Myocyte (in vitro differentiated cells): ENCODE results near the gene FGG. TPM values are rescaled to one million over a fixed set of nuclear protein-coding genes. Genes with fewer than 3 reads are reported as not detected.

Experiments
- DNase-seq: peaks from one replicate; pipeline ENCODE4 v3.0.0-alpha.2; 2012; ENCODE audit warnings: low read depth
- polyA plus RNA-seq: library from polyadenylated mRNA; unstranded; fragments of >200 nt; gene quantifications from one replicate; pipeline ENCODE4 v1.2.1, GENCODE V29; 2012; ENCODE audit warnings: missing spikeins
- total RNA-seq: library from RNA; depleted of rRNA; stranded (reverse); fragments of >200 nt; gene quantifications from 2 replicates; pipeline ENCODE4 v1.2.3, GENCODE V29; 2014

The FGG gene
- total RNA-seq = not detected in 2 replicates
- not detected for polyA plus RNA-seq

- DNase-seq = no peak
Measured at GRCh38 chr4:154612472-154613414, at the start of gene FGG. TSS of gene FGG (minus strand) at chr4:154612656. CDS start at chr4:154612609, 47 bp downstream.

DNA sequence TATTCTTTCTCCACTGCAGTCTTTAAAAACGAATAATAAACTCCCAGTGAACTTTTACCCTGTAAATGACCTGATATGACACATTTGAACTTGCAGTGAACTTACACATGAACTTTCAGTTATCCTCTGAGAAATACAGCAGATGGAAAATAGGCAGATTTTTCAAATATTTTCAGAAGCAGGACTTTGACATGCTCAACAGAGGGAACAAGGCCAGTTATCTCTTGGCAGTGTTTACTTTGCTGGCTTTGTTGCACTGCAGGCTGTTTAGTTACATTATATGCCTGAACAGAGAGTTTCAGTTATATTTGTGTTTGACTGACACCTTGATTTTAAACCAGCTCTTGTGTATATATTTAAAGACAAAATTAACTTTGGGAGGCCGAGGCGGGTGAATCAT, 47.6 kb upstream of the FGG start:
- no peak for DNase-seq

DNA sequence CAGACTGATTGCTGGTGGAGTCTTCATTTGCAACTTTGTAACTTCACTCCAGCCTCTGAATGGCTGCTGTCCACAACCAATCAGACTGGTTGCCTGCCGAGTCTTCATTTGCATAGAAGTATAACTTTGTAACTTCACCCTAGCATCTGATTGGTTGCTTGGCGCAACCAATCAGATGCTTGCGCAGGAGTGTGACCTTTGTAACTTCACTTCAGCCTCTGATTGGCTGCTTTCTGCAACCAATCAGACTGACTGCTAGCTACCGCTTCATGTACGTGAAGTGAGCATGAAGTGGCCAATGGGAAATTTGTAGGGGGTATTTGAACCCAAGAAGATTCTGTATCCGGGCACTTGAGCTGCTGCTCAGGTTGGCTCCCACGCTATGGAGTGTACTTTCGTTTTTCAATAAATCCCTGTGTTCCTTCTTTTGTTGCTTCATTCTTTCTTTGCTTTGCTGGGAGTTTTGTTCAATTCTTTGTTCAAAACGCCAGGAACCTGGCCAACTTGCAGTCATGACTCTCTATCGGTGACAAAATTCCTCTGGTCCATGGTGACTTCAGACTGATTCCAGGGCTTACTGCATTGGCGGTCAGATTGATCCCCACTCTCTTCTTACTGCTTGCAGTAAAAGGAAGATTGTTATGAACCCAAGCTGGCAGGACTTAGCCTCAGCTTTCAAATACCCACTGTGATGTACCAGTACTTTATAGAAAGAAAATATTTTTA, 46.4 kb upstream of the FGG start:
- DNase-seq = peak; percentile 6

DNA sequence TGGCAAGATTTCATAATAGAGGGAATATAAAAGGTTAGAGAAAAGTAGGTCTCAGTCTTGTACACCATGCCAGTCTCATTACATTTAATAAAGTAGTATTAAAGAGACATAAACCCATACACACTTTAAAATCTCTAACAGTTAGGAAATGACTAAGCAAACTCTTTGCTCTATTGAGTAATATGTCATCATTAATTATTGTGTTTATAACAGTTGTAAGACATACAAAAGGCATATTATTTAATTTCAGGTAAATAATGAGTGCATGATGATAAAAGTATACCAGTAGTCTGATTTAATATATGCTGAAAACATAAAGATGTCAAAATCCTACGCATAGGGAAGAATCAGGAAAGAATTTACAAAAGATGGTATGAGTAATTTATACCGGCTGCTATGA, 31.0 kb upstream of the FGG start:
- no peak for DNase-seq

GRCh38 chr4:154642373-154643009, 30.0 kb upstream of the FGG start:
- DNase-seq = no peak

- no peak for DNase-seq
Measured at GRCh38 chr4:154640999-154641398, 28.5 kb upstream of the FGG start.

- DNase-seq = no peak
Measured at GRCh38 chr4:154634058-154634457, 21.6 kb upstream of the FGG start.

DNA sequence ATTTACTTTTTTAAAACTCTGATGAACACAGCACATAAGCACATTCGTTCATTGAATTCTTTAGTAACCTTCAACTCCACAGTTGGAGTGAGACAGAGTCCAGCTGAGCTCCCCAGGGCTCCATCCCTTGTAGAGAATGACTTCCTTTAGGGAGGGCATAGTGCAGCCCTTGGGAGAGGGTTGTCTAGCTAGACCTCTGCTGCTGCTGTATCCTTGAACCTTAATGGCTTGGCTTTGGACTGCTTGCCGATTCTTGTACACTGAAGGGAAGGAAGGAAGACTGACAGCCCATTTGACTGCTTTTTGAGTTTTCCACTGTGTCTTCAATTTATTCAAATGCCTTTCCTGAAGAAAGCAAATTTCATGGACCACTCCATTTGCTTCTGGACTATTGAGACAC, 19.4 kb upstream of the FGG start:
- DNase-seq = no peak

- no peak for DNase-seq
Measured at GRCh38 chr4:154630324-154630723, 17.9 kb upstream of the FGG start.

GRCh38 chr4:154626793-154627484, 14.5 kb upstream of the FGG start:
- DNase-seq = peak; percentile 13

- DNase-seq = no peak
Measured at GRCh38 chr4:154625971-154626370, 13.5 kb upstream of the FGG start.

- no peak for DNase-seq
Measured at GRCh38 chr4:154623995-154624394, 11.5 kb upstream of the FGG start.

DNA sequence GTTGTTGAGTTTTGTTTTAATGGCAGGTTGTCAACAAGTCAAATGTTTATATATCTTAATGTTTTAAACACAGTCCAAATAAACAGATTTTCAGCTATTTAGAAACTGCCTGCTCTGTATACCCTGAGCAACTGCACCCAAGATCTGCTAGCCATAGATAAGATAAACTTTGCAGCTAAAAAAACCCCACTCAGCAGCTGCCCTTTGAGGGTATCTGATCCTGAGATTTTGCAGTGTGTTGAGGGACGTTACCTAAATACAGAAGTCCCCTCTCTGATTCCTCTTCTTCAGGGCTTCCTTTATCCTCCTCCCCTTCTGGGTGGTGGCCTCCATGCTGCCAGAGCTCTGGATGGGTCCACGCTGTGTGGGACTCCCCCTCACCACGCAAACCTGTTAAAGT, 11.0 kb upstream of the FGG start:
- no peak for DNase-seq

DNA sequence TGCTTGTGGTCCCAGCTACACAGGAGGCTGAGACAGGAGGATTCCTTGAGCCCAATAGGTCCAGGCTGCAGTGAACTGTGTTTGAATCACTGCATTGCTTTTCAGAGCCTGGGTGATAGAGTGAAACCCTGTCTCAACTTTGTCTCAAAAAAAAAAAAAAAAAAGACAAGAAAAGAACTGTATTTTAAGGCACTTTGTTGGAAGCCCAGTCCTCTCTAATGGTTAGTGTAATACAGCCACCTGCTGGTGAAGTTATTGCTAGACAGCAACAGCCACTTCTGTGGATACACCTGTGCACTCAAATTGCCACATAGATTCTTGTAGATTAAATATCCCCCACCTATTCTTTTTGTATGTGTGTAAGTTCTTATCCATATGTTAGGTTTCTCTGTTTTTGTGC, 10.1 kb upstream of the FGG start:
- DNase-seq = peak; percentile 39

DNA sequence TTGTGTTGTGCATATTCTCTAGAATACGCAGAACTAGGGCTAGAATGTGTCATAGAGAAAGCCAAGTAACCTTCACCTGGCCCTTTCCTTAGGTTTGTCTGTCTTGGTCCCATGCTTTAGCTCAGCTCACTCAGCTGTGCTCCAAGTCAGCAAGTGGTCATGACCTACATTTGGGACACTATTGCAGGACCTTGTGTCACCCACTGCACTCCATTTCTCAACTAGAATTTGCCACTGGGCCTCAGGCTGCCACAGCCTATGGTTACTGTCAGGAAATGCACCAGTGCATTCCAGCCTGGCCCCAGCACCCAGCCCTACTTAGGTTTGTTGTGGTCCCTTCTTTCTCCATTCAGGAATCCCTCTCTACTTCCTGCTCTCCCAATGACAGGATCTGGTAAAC, 7.7 kb upstream of the FGG start:
- DNase-seq = no peak

GRCh38 chr4:154618708-154619315, 6.4 kb upstream of the FGG start:
- DNase-seq = peak; percentile 59

- DNase-seq = no peak
Measured at GRCh38 chr4:154617820-154618317, 5.4 kb upstream of the FGG start.

DNA sequence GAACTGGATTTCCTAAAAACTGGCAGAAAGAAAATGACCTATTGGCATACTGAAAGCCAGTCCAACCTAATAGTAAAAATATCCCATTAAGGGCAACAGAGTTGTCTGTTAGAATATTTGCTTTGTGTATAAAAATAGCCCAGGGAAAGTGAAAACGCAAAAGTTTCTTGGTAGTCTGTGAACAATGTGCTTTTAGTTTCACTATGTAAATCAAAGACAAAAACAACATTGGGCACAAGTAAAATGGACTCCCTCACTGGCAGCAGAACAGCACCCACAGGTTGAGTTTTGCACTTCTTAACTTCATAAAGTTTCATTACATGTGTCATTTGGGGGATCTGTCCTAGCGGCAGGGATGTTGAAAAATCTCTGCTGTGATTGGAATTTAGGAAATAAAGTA, 4.3 kb upstream of the FGG start:
- DNase-seq = no peak

DNA sequence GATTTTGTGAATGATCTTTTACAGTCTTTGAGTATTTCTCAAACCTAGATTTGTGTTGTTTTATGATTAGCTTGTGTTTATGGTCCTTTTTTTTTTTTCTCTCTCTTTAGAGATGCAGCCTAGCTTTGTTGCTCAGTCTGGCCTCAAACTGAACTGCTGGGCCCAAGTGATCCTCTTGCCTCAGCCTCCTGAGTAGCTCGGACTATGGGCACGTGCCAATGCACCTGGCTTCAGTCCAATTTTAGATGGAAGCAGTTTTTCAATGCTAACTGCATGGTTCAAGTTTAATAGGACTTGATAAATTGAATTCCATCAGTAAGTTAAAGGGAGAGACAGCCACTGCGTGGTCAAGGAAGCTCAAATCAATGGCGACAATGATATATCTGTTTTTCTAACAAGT, 3.8 kb upstream of the FGG start:
- no peak for DNase-seq

- DNase-seq = no peak
Measured at GRCh38 chr4:154615211-154615610, 2.8 kb upstream of the FGG start.

DNA sequence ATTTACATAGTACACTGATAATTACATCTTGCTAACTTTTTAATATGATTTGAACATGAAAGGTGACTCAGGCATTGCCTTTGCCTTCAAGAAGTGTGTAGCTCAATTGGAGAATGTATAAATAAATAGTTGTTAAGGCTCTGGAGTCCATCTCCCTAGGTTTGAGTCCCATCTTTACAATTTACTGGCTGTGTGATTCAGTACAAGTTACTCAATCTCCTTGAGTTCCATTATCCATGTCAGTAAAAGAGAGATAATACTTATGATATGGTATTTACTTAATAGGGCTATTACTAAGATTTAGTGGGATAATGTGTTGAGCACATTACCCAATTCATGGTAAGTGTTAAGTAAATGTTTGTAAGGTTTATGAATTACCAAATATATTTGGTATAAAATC, 1.9 kb upstream of the FGG start:
- DNase-seq = no peak
